Measurements from ENCODE around the gene EGR1. TPM values are rescaled to one million over a fixed set of nuclear protein-coding genes. Genes with fewer than 3 reads are reported as not detected.

EGR1 gene
- total RNA-seq, 4 donors from 2014 or later: 130 to 445 (median 257) TPM

DNA sequence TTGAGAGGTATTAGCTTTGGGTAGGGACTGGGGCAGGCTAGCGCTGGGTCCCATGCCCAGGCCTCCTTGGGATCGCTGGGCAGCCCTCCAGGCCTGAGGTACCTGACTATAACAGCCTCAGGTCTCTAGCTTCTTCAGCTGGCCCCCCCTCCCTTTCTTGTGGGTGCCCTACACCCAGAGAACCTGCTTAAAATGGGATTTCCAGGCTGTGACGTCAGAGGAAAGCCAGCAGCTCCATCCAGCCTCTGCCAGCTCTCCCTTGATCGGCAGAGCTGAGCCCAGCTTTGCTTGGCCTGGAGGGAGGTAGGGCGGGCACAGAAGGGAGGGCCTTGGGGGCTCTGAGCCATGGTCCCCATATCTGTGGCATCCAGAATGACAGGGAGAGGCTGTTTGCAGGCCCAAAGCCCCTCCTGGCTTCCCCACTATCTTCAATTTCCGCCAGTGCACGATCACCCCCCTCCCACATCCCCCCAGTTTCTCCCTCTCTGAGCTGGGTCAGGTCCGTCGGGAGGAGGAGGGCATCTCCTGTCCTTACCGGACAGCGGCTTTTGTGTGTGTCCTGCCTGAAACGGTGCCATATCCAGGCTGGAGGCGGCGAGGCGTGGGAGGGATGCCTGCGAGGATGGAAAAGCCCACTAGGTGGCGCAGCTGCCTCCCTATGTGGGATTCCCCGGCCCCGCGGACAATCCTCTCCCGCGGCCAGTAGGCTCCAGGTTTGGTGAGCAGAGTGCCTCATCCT lies 15.6 kb upstream of the EGR1 start:
- Histone ChIP-seq H3K36me3 (no peaks in the 10 kb centered on the region), H3K27me3 (no peaks in the 10 kb centered on the region), H3K9me3 (no peaks in the 10 kb centered on the region), H3K27ac (no peak overlapping the region), H3K4me3 (no peak overlapping the region), H3K4me1 (peaks cover 10% of the 10 kb centered on the region)
- DNase-seq (ENCODE audit: low spot score in 2 of 2): peak; percentile 93 to 95
- 17% methylated on average over 16 of the region's 22 CpGs for WGBS
- TF ChIP-seq CTCF (IDR thresholded peaks at IDR 0.05): peak; percentile 88 to 93
- no peak for TF ChIP-seq POLR2A (IDR thresholded peaks at IDR 0.05)

DNA sequence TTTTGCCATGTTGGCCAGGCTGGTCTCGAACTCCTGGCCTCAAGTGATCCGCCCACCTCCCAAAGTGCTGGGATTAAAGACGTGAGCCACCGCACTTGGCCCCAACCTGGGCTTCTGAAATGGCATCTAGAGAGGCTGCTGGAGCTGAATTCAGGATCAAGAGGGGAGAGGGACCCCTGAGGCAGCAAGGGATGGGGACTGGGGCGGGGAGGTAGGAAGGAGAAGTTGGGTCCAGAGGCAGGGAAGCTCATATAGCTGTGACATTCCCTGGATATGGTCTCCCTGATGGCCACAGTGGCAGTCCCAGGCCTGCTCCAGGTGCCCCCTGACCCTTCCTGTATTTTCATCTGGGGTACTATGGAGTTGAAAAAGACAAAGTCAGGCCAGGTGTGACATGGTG lies 14.3 kb upstream of the EGR1 start:
- WGBS: 91% methylated on average over 5 of the region's 5 CpGs
- no peak overlapping the region for H3K27ac ChIP-seq
- no peak for DNase-seq (ENCODE audit: low spot score in 2 of 2)
- no peaks in the 10 kb centered on the region for H3K27me3 ChIP-seq
- H3K9me3 ChIP-seq: no peaks in the 10 kb centered on the region
- H3K36me3 ChIP-seq: no peaks in the 10 kb centered on the region
- no peak for TF ChIP-seq POLR2A (IDR thresholded peaks at IDR 0.05)
- no peak for TF ChIP-seq EP300 (IDR thresholded peaks at IDR 0.05)
- no peak for TF ChIP-seq CTCF (IDR thresholded peaks at IDR 0.05)
- TF ChIP-seq POLR2AphosphoS5 (IDR thresholded peaks at IDR 0.05): no peak
- peaks cover 10% of the 10 kb centered on the region for H3K4me1 ChIP-seq
- H3K4me3 ChIP-seq: no peak overlapping the region

DNA sequence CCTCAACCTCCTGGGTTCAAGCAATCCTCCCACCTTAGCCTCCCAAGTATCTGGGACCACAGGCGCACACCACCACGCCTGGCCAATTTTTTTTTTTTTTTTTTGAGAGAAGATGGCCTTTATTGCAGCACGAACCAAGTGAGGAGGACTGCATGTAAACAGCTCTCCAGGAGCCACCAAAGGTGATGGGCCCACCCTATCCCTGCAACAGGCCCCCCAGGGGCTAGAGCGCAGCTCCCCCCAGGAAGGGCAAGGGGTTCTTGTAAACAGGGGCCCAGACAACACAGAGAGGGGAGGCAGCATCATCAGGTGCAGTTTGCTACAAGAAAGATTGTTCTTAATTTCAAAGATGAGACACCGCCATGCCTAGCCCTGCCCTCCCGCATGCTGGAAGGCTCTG lies 12.6 kb upstream of the EGR1 start:
- peaks cover 10% of the 10 kb centered on the region for H3K4me1 ChIP-seq
- TF ChIP-seq EP300 (IDR thresholded peaks at IDR 0.05): no peak
- no peak for TF ChIP-seq POLR2A (IDR thresholded peaks at IDR 0.05)
- no peak for TF ChIP-seq CTCF (IDR thresholded peaks at IDR 0.05)
- TF ChIP-seq POLR2AphosphoS5 (IDR thresholded peaks at IDR 0.05): no peak
- H3K27ac ChIP-seq: no peak overlapping the region
- no peaks in the 10 kb centered on the region for H3K36me3 ChIP-seq
- WGBS: 94% methylated on average over 6 of the region's 6 CpGs
- no peaks in the 10 kb centered on the region for H3K27me3 ChIP-seq
- DNase-seq (ENCODE audit: low spot score in 2 of 2): peak in 1 of 2 donors; percentile 44
- no peaks in the 10 kb centered on the region for H3K9me3 ChIP-seq
- H3K4me3 ChIP-seq: no peak overlapping the region

GRCh38 chr5:138453590-138453989 lies 11.7 kb upstream of the EGR1 start:
- Histone ChIP-seq H3K4me1 (peaks cover 10% of the 10 kb centered on the region), H3K27ac (no peak overlapping the region), H3K36me3 (no peaks in the 10 kb centered on the region), H3K4me3 (no peak overlapping the region), H3K9me3 (no peaks in the 10 kb centered on the region), H3K27me3 (no peaks in the 10 kb centered on the region)
- TF ChIP-seq POLR2AphosphoS5 (IDR thresholded peaks at IDR 0.05): no peak
- no peak for TF ChIP-seq POLR2A (IDR thresholded peaks at IDR 0.05)
- TF ChIP-seq CTCF (IDR thresholded peaks at IDR 0.05): no peak
- TF ChIP-seq EP300 (IDR thresholded peaks at IDR 0.05): no peak
- DNase-seq (ENCODE audit: low spot score in 2 of 2): no peak
- WGBS: 90% methylated on average over 13 of the region's 13 CpGs

GRCh38 chr5:138454121-138454520 lies 11.2 kb upstream of the EGR1 start:
- H3K27me3 ChIP-seq: no peaks in the 10 kb centered on the region
- H3K4me3 ChIP-seq: no peak overlapping the region
- H3K36me3 ChIP-seq: no peaks in the 10 kb centered on the region
- 50% methylated on average over 3 of the region's 8 CpGs for WGBS
- TF ChIP-seq CTCF (IDR thresholded peaks at IDR 0.05) (no peak), POLR2AphosphoS5 (IDR thresholded peaks at IDR 0.05) (no peak), POLR2A (IDR thresholded peaks at IDR 0.05) (no peak), EP300 (IDR thresholded peaks at IDR 0.05) (no peak)
- no peaks in the 10 kb centered on the region for H3K9me3 ChIP-seq
- DNase-seq (ENCODE audit: low spot score in 2 of 2): no peak
- peaks cover 13% of the 10 kb centered on the region for H3K4me1 ChIP-seq
- H3K27ac ChIP-seq: no peak overlapping the region

All from suprapubic skin (tissue), 4 donors.